ENCODE measurements around the gene CAPN5.

DNA sequence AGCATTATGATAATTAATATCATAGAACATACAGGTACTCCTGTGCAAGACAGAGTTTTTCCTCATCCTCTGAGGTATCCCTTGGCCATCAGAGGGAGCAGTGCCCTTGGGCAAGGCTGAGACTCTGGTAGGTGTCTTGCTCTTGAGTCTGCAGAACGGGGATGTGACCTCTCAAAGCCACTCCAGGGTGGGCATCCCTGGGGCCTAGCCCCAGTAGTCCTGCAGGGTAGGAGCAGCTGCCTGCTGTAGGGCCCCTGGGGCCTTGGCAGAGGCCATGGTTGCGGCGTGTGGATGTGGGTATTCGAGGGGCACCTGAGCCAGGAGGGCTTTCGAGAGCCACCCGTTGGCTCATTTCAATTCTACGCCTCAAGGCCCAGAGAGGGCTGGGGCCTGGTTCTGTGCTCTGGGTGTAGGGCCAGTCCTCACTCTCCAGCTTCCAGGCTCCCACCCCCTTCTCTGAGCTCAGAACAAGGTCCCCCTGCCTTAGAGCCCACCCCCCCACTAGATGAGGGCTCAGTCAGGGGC is 28.1 kb downstream of the CAPN5 start:
- no peak for TF ChIP-seq POLR2AphosphoS5 (IDR thresholded peaks at IDR 0.05)
- TF ChIP-seq, protein P1, sequence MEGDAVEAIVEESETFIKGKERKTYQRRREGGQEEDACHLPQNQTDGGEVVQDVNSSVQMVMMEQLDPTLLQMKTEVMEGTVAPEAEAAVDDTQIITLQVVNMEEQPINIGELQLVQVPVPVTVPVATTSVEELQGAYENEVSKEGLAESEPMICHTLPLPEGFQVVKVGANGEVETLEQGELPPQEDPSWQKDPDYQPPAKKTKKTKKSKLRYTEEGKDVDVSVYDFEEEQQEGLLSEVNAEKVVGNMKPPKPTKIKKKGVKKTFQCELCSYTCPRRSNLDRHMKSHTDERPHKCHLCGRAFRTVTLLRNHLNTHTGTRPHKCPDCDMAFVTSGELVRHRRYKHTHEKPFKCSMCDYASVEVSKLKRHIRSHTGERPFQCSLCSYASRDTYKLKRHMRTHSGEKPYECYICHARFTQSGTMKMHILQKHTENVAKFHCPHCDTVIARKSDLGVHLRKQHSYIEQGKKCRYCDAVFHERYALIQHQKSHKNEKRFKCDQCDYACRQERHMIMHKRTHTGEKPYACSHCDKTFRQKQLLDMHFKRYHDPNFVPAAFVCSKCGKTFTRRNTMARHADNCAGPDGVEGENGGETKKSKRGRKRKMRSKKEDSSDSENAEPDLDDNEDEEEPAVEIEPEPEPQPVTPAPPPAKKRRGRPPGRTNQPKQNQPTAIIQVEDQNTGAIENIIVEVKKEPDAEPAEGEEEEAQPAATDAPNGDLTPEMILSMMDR (IDR thresholded peaks at IDR 0.05 in 8 of 11, conservative IDR thresholded peaks at IDR 0.05 in 3 of 11), result no peak
